Stomach (tissue), 4 donors: ENCODE results near the gene BPIFB4.

Experiments
- POLR2AphosphoS5 ChIP-seq, 3 donors: sonication (generic); formaldehyde crosslinking; IDR thresholded peaks; one replicate each; pipeline ENCODE4 v1.6.1; 2016; ENCODE audit warnings: antibody characterized with exemption in 3 of 3
- TF ChIP-seq, protein P1 (sequence below), 7 experiments: fragments of 450-650 bp in 4 of 7; fragments of 200-600 bp in 3 of 7; sonication (generic) in 3 of 7; IDR thresholded peaks; one replicate each; pipeline ENCODE4 v1.5.1; 2016 to 2019; ENCODE audit warnings: antibody characterized with exemption in 7 of 7, control low read depth in 2 of 7, mild to moderate bottlenecking in 1 of 7

- TF ChIP-seq, protein P1, sequence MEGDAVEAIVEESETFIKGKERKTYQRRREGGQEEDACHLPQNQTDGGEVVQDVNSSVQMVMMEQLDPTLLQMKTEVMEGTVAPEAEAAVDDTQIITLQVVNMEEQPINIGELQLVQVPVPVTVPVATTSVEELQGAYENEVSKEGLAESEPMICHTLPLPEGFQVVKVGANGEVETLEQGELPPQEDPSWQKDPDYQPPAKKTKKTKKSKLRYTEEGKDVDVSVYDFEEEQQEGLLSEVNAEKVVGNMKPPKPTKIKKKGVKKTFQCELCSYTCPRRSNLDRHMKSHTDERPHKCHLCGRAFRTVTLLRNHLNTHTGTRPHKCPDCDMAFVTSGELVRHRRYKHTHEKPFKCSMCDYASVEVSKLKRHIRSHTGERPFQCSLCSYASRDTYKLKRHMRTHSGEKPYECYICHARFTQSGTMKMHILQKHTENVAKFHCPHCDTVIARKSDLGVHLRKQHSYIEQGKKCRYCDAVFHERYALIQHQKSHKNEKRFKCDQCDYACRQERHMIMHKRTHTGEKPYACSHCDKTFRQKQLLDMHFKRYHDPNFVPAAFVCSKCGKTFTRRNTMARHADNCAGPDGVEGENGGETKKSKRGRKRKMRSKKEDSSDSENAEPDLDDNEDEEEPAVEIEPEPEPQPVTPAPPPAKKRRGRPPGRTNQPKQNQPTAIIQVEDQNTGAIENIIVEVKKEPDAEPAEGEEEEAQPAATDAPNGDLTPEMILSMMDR (IDR thresholded peaks at IDR 0.05), result no peak
- no peak for TF ChIP-seq POLR2AphosphoS5 (IDR thresholded peaks at IDR 0.05)
These were observed 68.6 kb downstream of the BPIFB4 start for GRCh38 chr20:33148040-33148439.
